HEK293 (cell line): ENCODE measurements around the gene CACNA1B.

Experiments
- CTCF ChIA-PET: fragments of 350-600 bp; formaldehyde crosslinking; extraction: SDS; loops from one replicate; lab custom pipeline; 2021; ENCODE audit warnings: antibody characterized with exemption; lab: Yijun Ruan, JAX
- POLR2A ChIA-PET: fragments of 300-600 bp; formaldehyde crosslinking; extraction: SDS; loops from one replicate; lab custom pipeline; 2020; ENCODE audit warnings: antibody characterized with exemption, inconsistent platforms; lab: Yijun Ruan, JAX
- H3K27ac ChIP-seq: fragments of 200-500 bp; sonication (Bioruptor generic); 2 replicates; pipeline ENCODE4 v1.5.1; 2014; ENCODE audit warnings: low read depth, low read length, control low read depth, inconsistent platforms; ENCODE audit errors: extremely low read depth
- H3K36me3 ChIP-seq, 2 experiments: fragments of 200-500 bp in 1 of 2; sonication (Bioruptor generic) in 1 of 2; 1 replicate in 1 of 2; 2 replicates in 1 of 2; pipeline ENCODE4 v1.5.1; 2014 to 2017; ENCODE audit warnings: inconsistent platforms in 2 of 2, low read length in 2 of 2; ENCODE audit not compliant: control insufficient read depth in 2 of 2, insufficient read depth in 1 of 2
- H3K4me1 ChIP-seq: fragments of 200-500 bp; sonication (Bioruptor generic); 2 replicates; pipeline ENCODE4 v1.5.1; 2014; ENCODE audit warnings: mild to moderate bottlenecking, low read length, inconsistent platforms; ENCODE audit not compliant: control insufficient read depth, insufficient read depth
- H3K4me3 ChIP-seq: 2 replicates; pipeline ENCODE4 v1.5.1; 2011; ENCODE audit warnings: low read depth, mild to moderate bottlenecking, control low read depth, low read length, moderate library complexity
- H3K9me3 ChIP-seq: fragments of 200-500 bp; sonication (Bioruptor generic); 2 replicates; pipeline ENCODE4 v1.5.1; 2014; ENCODE audit warnings: low read depth, low read length, inconsistent platforms; ENCODE audit not compliant: control insufficient read depth, insufficient read depth
- EGR2 ChIP-seq: fragments of 450-650 bp; formaldehyde crosslinking; IDR thresholded peaks from 2 replicates; pipeline ENCODE4 v1.5.1; 2016; ENCODE audit warnings: low read depth, missing biosample characterization, missing genetic modification characterization
- HOXC10 ChIP-seq: sonication (generic); formaldehyde crosslinking; IDR thresholded peaks from 2 replicates; pipeline ENCODE4 v1.8.1; 2023; ENCODE audit warnings: mild to moderate bottlenecking, missing genetic modification reagents
- IKZF3 ChIP-seq: fragments of 450-650 bp; IDR thresholded peaks from 2 replicates; pipeline ENCODE4 v1.5.0; 2018; ENCODE audit warnings: missing biosample characterization, mild to moderate bottlenecking, missing genetic modification characterization, moderate library complexity
- KLF1 ChIP-seq: fragments of 450-650 bp; formaldehyde crosslinking; IDR thresholded peaks from 2 replicates; pipeline ENCODE4 v1.5.1; 2016; ENCODE audit warnings: missing biosample characterization, missing genetic modification characterization
- KLF8 ChIP-seq: fragments of 450-650 bp; formaldehyde crosslinking; IDR thresholded peaks from 2 replicates; pipeline ENCODE4 v1.5.1; 2016; ENCODE audit warnings: missing biosample characterization, missing genetic modification characterization
- REPIN1 ChIP-seq: fragments of 450-650 bp; formaldehyde crosslinking; IDR thresholded peaks from 2 replicates; pipeline ENCODE4 v1.5.1; 2017; ENCODE audit warnings: missing biosample characterization, missing genetic modification characterization, low read depth
- SCRT2 ChIP-seq: fragments of 450-650 bp; formaldehyde crosslinking; IDR thresholded peaks from 2 replicates; pipeline ENCODE4 v1.5.1; 2016; ENCODE audit warnings: missing biosample characterization, missing genetic modification characterization
- SP3 ChIP-seq: fragments of 450-650 bp; formaldehyde crosslinking; IDR thresholded peaks from 2 replicates; pipeline ENCODE4 v1.5.1; 2016; ENCODE audit warnings: missing biosample characterization, missing genetic modification characterization
- WT1 ChIP-seq: fragments of 450-650 bp; formaldehyde crosslinking; IDR thresholded peaks from 2 replicates; pipeline ENCODE4 v1.5.1; 2016; ENCODE audit warnings: missing biosample characterization, missing genetic modification characterization
- ZBTB7A ChIP-seq: fragments of 450-650 bp; formaldehyde crosslinking; IDR thresholded peaks from 2 replicates; pipeline ENCODE4 v1.5.1; 2016; ENCODE audit warnings: low read depth, missing biosample characterization, missing genetic modification characterization
- ZNF138 ChIP-seq: fragments of 450-650 bp; formaldehyde crosslinking; IDR thresholded peaks from 2 replicates; pipeline ENCODE4 v1.5.1; 2016; ENCODE audit warnings: missing biosample characterization, missing genetic modification characterization, borderline replicate concordance
- ZNF184 ChIP-seq: fragments of 450-650 bp; IDR thresholded peaks from 2 replicates; pipeline ENCODE4 v1.5.1; 2018; ENCODE audit warnings: missing biosample characterization, mild to moderate bottlenecking, missing genetic modification characterization
- ZNF48 ChIP-seq: fragments of 450-650 bp; formaldehyde crosslinking; IDR thresholded peaks from 2 replicates; pipeline ENCODE4 v1.5.1; 2016; ENCODE audit warnings: missing biosample characterization, missing genetic modification characterization
- ZNF610 ChIP-seq: fragments of 450-650 bp; formaldehyde crosslinking; IDR thresholded peaks from 2 replicates; pipeline ENCODE4 v1.5.1; 2016; ENCODE audit warnings: missing biosample characterization, missing genetic modification characterization, borderline replicate concordance
- ZSCAN30 ChIP-seq: fragments of 450-650 bp; IDR thresholded peaks from 2 replicates; pipeline ENCODE4 v1.5.1; 2018; ENCODE audit warnings: missing biosample characterization, mild to moderate bottlenecking, missing genetic modification characterization, moderate library complexity
- TF ChIP-seq, protein P1 (sequence below): fragments of 450-650 bp; formaldehyde crosslinking; IDR thresholded peaks from 2 replicates; pipeline ENCODE4 v1.5.1; 2016; ENCODE audit warnings: missing biosample characterization, missing genetic modification characterization
- TF ChIP-seq, protein P2 (sequence below): fragments of 450-650 bp; formaldehyde crosslinking; conservative IDR thresholded peaks from 2 replicates; pipeline ENCODE4 v1.5.1; 2016; ENCODE audit warnings: low read depth, missing biosample characterization, missing genetic modification characterization
- TF ChIP-seq, protein P3 (sequence below): fragments of 450-650 bp; formaldehyde crosslinking; IDR thresholded peaks from 2 replicates; pipeline ENCODE4 v1.5.1; 2016; ENCODE audit warnings: missing biosample characterization, missing genetic modification characterization
- TF ChIP-seq, protein P4 (sequence below): fragments of 450-650 bp; formaldehyde crosslinking; IDR thresholded peaks from 2 replicates; pipeline ENCODE4 v1.5.1; 2016; ENCODE audit warnings: missing biosample characterization, missing genetic modification characterization
- TF ChIP-seq, protein P5 (sequence below): fragments of 450-650 bp; formaldehyde crosslinking; IDR thresholded peaks from 2 replicates; pipeline ENCODE4 v1.5.1; 2016; ENCODE audit warnings: missing biosample characterization, missing genetic modification characterization

Gene CACNA1B

DNA sequence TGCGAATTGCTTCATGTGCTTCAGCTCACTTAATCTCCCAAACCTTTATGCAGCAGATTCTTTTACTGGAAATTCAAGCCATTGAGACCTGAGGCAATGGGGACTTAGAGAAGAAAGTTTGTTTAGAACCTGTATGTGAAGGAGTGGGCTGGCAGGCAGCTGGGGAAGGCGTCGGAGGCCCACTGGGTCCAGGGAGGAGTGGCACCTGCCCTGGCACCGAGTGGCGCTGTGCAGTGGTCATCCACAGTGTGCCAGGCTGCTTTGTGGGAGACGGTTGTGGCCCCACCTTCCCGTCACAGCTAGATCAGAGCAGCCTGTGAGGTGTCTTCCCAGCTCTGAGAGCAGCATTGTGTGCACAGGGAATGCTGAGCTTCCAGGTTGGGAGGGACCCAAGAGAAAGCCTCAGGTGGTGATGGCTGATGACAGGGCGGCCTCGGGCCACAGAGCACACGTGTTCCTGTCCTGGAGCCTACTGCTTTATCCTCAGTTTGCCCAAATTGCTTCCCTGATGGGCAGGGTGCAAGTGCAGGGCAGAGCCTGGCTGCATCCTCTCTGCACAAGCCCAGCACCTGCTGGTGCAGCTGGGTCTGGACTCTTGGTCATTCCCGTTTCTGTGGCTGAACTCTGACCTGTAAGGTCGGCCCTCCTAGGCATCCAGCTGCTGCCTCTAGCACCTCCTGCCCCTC lies 175.2 kb downstream of the CACNA1B start:
- Histone ChIP-seq H3K4me3 (no peak overlapping the region), H3K9me3 (no peaks in the 10 kb centered on the region), H3K27ac (no peak overlapping the region), H3K36me3 (no peaks in the 10 kb centered on the region), H3K4me1 (no peaks in the 10 kb centered on the region)
- TF ChIP-seq, protein P1, sequence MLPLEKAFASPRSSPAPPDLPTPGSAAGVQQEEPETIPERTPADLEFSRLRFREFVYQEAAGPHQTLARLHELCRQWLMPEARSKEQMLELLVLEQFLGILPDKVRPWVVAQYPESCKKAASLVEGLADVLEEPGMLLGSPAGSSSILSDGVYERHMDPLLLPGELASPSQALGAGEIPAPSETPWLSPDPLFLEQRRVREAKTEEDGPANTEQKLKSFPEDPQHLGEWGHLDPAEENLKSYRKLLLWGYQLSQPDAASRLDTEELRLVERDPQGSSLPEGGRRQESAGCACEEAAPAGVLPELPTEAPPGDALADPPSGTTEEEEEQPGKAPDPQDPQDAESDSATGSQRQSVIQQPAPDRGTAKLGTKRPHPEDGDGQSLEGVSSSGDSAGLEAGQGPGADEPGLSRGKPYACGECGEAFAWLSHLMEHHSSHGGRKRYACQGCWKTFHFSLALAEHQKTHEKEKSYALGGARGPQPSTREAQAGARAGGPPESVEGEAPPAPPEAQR (tag by site-specific recombination), result no peak
- no peak for TF ChIP-seq ZNF48
- TF ChIP-seq IKZF3, result no peak
- TF ChIP-seq, protein P2, sequence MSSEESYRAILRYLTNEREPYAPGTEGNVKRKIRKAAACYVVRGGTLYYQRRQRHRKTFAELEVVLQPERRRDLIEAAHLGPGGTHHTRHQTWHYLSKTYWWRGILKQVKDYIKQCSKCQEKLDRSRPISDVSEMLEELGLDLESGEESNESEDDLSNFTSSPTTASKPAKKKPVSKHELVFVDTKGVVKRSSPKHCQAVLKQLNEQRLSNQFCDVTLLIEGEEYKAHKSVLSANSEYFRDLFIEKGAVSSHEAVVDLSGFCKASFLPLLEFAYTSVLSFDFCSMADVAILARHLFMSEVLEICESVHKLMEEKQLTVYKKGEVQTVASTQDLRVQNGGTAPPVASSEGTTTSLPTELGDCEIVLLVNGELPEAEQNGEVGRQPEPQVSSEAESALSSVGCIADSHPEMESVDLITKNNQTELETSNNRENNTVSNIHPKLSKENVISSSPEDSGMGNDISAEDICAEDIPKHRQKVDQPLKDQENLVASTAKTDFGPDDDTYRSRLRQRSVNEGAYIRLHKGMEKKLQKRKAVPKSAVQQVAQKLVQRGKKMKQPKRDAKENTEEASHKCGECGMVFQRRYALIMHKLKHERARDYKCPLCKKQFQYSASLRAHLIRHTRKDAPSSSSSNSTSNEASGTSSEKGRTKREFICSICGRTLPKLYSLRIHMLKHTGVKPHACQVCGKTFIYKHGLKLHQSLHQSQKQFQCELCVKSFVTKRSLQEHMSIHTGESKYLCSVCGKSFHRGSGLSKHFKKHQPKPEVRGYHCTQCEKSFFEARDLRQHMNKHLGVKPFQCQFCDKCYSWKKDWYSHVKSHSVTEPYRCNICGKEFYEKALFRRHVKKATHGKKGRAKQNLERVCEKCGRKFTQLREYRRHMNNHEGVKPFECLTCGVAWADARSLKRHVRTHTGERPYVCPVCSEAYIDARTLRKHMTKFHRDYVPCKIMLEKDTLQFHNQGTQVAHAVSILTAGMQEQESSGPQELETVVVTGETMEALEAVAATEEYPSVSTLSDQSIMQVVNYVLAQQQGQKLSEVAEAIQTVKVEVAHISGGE (tag by site-specific recombination), result no peak
- POLR2A ChIA-PET, result no interaction called here
- CTCF ChIA-PET, result interaction anchor here (1.0 kb wide), 1 partner anchor 14 kb away, joined by 3 read pairs; no protein-coding TSS in a partner anchor

DNA sequence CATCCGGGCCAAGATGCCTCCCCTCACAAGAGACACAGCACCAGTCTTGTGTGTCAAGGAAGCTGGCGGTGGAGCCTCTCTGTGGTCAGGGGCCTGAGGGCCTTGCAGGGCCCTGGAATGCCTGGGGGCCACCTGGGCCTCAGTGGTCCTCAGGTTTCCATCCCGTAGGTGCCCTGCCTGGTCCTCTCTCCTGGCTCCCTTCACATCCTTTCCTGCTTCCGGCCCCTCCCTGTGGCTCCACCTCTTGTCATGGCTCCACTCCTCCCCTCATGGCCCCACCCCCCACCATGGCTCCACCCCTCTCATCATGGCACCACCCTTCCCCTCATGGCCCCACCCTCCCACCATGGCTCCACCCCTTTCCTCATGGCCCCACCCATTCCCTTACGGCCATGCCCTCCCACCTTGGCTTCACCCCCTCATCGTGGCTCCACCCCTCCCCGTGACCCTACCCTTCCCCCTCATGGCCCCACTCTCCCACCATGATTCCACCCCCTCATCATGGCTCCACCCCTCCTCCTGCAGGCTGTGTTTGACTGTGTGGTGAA lies 175.8 kb downstream of the CACNA1B start:
- no peak overlapping the region for H3K4me3 ChIP-seq
- no peak overlapping the region for H3K27ac ChIP-seq
- ChIA-PET CTCF (interaction anchor here (0.9 kb wide), 1 partner anchor 17 kb away, joined by 3 read pairs; no protein-coding TSS in a partner anchor), POLR2A (no interaction called here)
- no peaks in the 10 kb centered on the region for H3K4me1 ChIP-seq
- no peaks in the 10 kb centered on the region for H3K36me3 ChIP-seq
- no peaks in the 10 kb centered on the region for H3K9me3 ChIP-seq
- TF ChIP-seq, protein P3, sequence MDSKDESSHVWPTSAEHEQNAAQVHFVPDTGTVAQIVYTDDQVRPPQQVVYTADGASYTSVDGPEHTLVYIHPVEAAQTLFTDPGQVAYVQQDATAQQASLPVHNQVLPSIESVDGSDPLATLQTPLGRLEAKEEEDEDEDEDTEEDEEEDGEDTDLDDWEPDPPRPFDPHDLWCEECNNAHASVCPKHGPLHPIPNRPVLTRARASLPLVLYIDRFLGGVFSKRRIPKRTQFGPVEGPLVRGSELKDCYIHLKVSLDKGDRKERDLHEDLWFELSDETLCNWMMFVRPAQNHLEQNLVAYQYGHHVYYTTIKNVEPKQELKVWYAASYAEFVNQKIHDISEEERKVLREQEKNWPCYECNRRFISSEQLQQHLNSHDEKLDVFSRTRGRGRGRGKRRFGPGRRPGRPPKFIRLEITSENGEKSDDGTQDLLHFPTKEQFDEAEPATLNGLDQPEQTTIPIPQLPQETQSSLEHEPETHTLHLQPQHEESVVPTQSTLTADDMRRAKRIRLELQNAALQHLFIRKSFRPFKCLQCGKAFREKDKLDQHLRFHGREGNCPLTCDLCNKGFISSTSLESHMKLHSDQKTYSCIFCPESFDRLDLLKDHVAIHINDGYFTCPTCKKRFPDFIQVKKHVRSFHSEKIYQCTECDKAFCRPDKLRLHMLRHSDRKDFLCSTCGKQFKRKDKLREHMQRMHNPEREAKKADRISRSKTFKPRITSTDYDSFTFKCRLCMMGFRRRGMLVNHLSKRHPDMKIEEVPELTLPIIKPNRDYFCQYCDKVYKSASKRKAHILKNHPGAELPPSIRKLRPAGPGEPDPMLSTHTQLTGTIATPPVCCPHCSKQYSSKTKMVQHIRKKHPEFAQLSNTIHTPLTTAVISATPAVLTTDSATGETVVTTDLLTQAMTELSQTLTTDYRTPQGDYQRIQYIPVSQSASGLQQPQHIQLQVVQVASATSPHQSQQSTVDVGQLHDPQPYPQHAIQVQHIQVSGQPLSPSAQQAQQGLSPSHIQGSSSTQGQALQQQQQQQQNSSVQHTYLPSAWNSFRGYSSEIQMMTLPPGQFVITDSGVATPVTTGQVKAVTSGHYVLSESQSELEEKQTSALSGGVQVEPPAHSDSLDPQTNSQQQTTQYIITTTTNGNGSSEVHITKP (tag by site-specific recombination), result no peak
- TF ChIP-seq ZNF184 (tag by site-specific recombination) (no peak), ZSCAN30 (tag by site-specific recombination) (no peak), ZNF138 (tag by site-specific recombination) (no peak), SP3 (peak; percentile 62), SCRT2 (no peak), KLF1 (peak; percentile 90), EGR2 (tag by site-specific recombination) (peak; percentile 88), REPIN1 (no peak), ZBTB7A (tag by site-specific recombination) (no peak), HOXC10 (CRISPR knock-in tag) (no peak), ZNF610 (tag by site-specific recombination) (no peak), KLF8 (tag by site-specific recombination) (0 out of 2 replicates have a peak, but pooled peaks have one; percentile 15), WT1 (no peak)
- TF ChIP-seq, protein P4, sequence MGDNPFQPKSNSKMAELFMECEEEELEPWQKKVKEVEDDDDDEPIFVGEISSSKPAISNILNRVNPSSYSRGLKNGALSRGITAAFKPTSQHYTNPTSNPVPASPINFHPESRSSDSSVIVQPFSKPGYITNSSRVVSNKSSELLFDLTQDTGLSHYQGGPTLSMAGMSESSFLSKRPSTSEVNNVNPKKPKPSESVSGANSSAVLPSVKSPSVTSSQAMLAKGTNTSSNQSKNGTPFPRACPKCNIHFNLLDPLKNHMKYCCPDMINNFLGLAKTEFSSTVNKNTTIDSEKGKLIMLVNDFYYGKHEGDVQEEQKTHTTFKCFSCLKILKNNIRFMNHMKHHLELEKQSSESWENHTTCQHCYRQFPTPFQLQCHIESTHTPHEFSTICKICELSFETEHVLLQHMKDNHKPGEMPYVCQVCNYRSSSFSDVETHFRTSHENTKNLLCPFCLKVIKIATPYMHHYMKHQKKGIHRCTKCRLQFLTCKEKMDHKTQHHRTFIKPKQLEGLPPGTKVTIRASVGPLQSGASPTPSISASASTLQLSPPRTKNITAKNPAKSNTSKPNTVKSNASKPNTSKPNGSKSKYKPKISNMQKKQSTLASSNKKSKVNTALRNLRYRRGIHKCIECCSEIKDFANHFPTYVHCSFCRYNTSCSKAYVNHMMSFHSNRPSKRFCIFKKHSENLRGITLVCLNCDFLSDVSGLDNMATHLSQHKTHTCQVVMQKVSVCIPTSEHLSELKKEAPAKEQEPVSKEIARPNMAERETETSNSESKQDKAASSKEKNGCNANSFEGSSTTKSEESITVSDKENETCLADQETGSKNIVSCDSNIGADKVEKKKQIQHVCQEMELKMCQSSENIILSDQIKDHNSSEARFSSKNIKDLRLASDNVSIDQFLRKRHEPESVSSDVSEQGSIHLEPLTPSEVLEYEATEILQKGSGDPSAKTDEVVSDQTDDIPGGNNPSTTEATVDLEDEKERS (tag by site-specific recombination), result no peak
- TF ChIP-seq, protein P5, sequence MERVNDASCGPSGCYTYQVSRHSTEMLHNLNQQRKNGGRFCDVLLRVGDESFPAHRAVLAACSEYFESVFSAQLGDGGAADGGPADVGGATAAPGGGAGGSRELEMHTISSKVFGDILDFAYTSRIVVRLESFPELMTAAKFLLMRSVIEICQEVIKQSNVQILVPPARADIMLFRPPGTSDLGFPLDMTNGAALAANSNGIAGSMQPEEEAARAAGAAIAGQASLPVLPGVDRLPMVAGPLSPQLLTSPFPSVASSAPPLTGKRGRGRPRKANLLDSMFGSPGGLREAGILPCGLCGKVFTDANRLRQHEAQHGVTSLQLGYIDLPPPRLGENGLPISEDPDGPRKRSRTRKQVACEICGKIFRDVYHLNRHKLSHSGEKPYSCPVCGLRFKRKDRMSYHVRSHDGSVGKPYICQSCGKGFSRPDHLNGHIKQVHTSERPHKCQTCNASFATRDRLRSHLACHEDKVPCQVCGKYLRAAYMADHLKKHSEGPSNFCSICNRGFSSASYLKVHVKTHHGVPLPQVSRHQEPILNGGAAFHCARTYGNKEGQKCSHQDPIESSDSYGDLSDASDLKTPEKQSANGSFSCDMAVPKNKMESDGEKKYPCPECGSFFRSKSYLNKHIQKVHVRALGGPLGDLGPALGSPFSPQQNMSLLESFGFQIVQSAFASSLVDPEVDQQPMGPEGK (tag by site-specific recombination), result 0 out of 2 replicates have a peak, but pooled peaks have one; percentile 25
